Head of caudate nucleus (tissue), 42 donors: Measurements from ENCODE around the gene DBI.
A peak's percentile ranks its signal among the peaks of the same experiment; 100 is the strongest.
"Not testable (repeated sequence)": the region's sequence is repeated elsewhere in the genome, so short reads cannot be mapped to it uniquely, and the experiment has no call there.

ENCODE experiments used
- DNase-seq, 42 donors: peaks; one replicate each; pipeline versions ENCODE4 v3.0.0 to v3.0.0-alpha.2; 2020 to 2021; ENCODE audit warnings: mixed read lengths in 7 of 42
- intact Hi-C: fragments of 100-400 bp; cut with DNase I; formaldehyde crosslinking; loops from one replicate; pipeline ENCODE4 v1.15.0; 2022

The DBI gene

GRCh38 chr2:119360423-119360966 lies 6.3 kb upstream of the DBI start:
- intact Hi-C loops = no loop called here
- no peak for DNase-seq

GRCh38 chr2:119364798-119365197 lies 2.0 kb upstream of the DBI start:
- intact Hi-C loops = no loop called here
- no peak for DNase-seq

GRCh38 chr2:119365436-119365835 lies 1.3 kb upstream of the DBI start:
- intact Hi-C loops = no loop called here
- no peak for DNase-seq

GRCh38 chr2:119366161-119366648 lies 572 bp upstream of the DBI start:
- intact Hi-C loops = no loop called here
- peak in 3 of 42 donors; percentile 16 to 26 (median 20) for DNase-seq

- intact Hi-C loops = no loop called here
- DNase-seq = peak; percentile 39 to 87 (median 72)
These were observed 809 bp downstream of the DBI start for GRCh38 chr2:119367472-119368099.

- intact Hi-C loops = no loop called here
- DNase-seq = peak in 2 of 42 donors; percentile 9 to 11
These were observed 3.1 kb downstream of the DBI start for GRCh38 chr2:119369845-119370244.

GRCh38 chr2:119371111-119371510 lies 4.3 kb downstream of the DBI start:
- peak; percentile 44 to 94 (median 82) for DNase-seq
- intact Hi-C loops = no loop called here

- intact Hi-C loops = no loop called here
- no peak for DNase-seq
These were observed 6.2 kb downstream of the DBI start for GRCh38 chr2:119372778-119373568.

- DNase-seq, intact Hi-C loops: not testable (repeated sequence)
These were observed 7.3 kb downstream of the DBI start for GRCh38 chr2:119373907-119374745.

GRCh38 chr2:119376406-119376805 lies 9.6 kb downstream of the DBI start:
- DNase-seq, intact Hi-C loops: not testable (repeated sequence)

- no peak for DNase-seq
- intact Hi-C loops = no loop called here
These were observed 10.0 kb downstream of the DBI start for GRCh38 chr2:119376810-119377209.

- intact Hi-C loops = no loop called here
These were observed 10.7 kb downstream of the DBI start for GRCh38 chr2:119377294-119377992.

GRCh38 chr2:119377993-119378345 lies 11.2 kb downstream of the DBI start:
- DNase-seq = no peak
- intact Hi-C loops = no loop called here

More at GRCh38 chr2:119377294-119377992, 10.7 kb downstream of the DBI start:
- no peak for DNase-seq

- intact Hi-C loops = no loop called here
- DNase-seq = no peak
These were observed 11.8 kb downstream of the DBI start for GRCh38 chr2:119378566-119378965.

- no peak for DNase-seq
- intact Hi-C loops = no loop called here
These were observed 16.8 kb downstream of the DBI start for GRCh38 chr2:119383410-119384140.

GRCh38 chr2:119384971-119385370 lies 18.2 kb downstream of the DBI start:
- intact Hi-C loops = no loop called here
- DNase-seq = no peak

- intact Hi-C loops = no loop called here
- no peak for DNase-seq
These were observed 18.7 kb downstream of the DBI start for GRCh38 chr2:119385466-119385865.
